Panc1 (cell line): ENCODE data around the gene CCDC192.

ENCODE experiments used
- CTCF ChIP-seq: fragments of 450-650 bp; IDR thresholded peaks from 2 replicates; pipeline ENCODE4 v1.5.1; 2017; ENCODE audit warnings: mild to moderate bottlenecking
- POLR2AphosphoS5 ChIP-seq: IDR thresholded peaks from 2 replicates; pipeline ENCODE4 v1.6.1; 2012; ENCODE audit warnings: mild to moderate bottlenecking, low read depth, low read length, moderate library complexity
- REST ChIP-seq, 2 experiments: IDR thresholded peaks; 2 replicates each; pipeline ENCODE4 v1.6.1; 2011 to 2012; ENCODE audit warnings: low read depth in 2 of 2, control low read depth in 1 of 2, low read length in 1 of 2, mild to moderate bottlenecking in 1 of 2, moderate library complexity in 1 of 2; ENCODE audit not compliant: insufficient read depth in 1 of 2
- SIN3A ChIP-seq: IDR thresholded peaks from 2 replicates; pipeline ENCODE4 v1.6.1; 2012; ENCODE audit warnings: low read depth, mild to moderate bottlenecking, low read length, moderate library complexity, borderline replicate concordance; ENCODE audit not compliant: insufficient read depth
- TCF7L2 ChIP-seq: IDR thresholded peaks from 2 replicates; pipeline ENCODE4 v1.6.1; 2011; ENCODE audit warnings: mild to moderate bottlenecking, low read depth, low read length, inconsistent platforms

GRCh38 chr5:127758766-127759283 is 55.6 kb downstream of the CCDC192 start:
- TF ChIP-seq CTCF (no peak), POLR2AphosphoS5 (no peak), TCF7L2 (no peak), REST (IDR thresholded peaks at IDR 0.05; ENCODE audit: insufficient read depth in 1 of 2, low read depth in 2 of 2, low read length in 1 of 2) (no peak), SIN3A (no peak)
